ENCODE data around the gene PEAR1.

PEAR1 gene

DNA sequence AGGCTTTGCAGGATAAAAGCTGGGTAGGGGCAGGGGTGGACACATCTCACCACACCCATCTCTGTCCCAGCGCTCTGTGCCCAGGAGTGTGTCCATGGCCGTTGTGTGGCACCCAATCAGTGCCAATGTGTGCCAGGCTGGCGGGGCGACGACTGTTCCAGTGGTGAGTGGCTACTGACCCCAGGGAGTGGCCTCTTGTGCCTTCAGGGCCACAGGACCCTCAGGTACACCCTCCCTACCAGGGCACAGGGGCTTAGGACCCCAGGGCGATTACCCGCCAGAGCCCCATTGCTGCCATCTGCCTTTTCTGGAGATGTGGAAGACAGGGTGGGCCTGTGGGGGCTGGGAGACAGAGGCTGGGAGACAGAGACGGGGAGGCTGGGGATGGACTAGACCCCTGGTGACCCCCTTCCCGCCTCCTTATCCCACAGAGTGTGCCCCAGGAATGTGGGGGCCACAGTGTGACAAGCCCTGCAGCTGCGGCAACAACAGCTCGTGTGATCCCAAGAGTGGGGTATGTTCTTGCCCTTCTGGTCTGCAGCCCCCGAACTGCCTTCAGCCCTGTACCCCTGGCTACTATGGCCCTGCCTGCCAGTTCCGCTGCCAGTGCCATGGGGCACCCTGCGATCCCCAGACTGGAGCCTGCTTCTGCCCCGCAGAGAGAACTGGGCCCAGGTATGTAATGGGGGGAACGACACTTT lies 12.8 kb downstream of the PEAR1 start:
- Histone ChIP-seq H3K27me3 (ENCODE audit: insufficient read depth, poor library complexity, severe bottlenecking) (peaks cover 2% of the 10 kb centered on the region), H3K27ac (replicated peaks) (no peak overlapping the region), H3K4me3 (replicated peaks; ENCODE audit: insufficient read depth, low read length) (no peak overlapping the region)
- no peak for DNase-seq (ENCODE audit: low read depth in 1 of 2, low spot score in 1 of 2)
- TF ChIP-seq, protein P1, sequence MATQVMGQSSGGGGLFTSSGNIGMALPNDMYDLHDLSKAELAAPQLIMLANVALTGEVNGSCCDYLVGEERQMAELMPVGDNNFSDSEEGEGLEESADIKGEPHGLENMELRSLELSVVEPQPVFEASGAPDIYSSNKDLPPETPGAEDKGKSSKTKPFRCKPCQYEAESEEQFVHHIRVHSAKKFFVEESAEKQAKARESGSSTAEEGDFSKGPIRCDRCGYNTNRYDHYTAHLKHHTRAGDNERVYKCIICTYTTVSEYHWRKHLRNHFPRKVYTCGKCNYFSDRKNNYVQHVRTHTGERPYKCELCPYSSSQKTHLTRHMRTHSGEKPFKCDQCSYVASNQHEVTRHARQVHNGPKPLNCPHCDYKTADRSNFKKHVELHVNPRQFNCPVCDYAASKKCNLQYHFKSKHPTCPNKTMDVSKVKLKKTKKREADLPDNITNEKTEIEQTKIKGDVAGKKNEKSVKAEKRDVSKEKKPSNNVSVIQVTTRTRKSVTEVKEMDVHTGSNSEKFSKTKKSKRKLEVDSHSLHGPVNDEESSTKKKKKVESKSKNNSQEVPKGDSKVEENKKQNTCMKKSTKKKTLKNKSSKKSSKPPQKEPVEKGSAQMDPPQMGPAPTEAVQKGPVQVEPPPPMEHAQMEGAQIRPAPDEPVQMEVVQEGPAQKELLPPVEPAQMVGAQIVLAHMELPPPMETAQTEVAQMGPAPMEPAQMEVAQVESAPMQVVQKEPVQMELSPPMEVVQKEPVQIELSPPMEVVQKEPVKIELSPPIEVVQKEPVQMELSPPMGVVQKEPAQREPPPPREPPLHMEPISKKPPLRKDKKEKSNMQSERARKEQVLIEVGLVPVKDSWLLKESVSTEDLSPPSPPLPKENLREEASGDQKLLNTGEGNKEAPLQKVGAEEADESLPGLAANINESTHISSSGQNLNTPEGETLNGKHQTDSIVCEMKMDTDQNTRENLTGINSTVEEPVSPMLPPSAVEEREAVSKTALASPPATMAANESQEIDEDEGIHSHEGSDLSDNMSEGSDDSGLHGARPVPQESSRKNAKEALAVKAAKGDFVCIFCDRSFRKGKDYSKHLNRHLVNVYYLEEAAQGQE (IDR thresholded peaks at IDR 0.05; ENCODE audit: insufficient replicate concordance, low read depth), result no peak
- TF ChIP-seq GABPA (IDR thresholded peaks at IDR 0.05; ENCODE audit: low read depth) (no peak), POLR2AphosphoS5 (IDR thresholded peaks at IDR 0.05; ENCODE audit: low read depth) (no peak), SPI1 (IDR thresholded peaks at IDR 0.05; ENCODE audit: borderline replicate concordance, low read depth) (no peak)
- TF ChIP-seq, protein P2, sequence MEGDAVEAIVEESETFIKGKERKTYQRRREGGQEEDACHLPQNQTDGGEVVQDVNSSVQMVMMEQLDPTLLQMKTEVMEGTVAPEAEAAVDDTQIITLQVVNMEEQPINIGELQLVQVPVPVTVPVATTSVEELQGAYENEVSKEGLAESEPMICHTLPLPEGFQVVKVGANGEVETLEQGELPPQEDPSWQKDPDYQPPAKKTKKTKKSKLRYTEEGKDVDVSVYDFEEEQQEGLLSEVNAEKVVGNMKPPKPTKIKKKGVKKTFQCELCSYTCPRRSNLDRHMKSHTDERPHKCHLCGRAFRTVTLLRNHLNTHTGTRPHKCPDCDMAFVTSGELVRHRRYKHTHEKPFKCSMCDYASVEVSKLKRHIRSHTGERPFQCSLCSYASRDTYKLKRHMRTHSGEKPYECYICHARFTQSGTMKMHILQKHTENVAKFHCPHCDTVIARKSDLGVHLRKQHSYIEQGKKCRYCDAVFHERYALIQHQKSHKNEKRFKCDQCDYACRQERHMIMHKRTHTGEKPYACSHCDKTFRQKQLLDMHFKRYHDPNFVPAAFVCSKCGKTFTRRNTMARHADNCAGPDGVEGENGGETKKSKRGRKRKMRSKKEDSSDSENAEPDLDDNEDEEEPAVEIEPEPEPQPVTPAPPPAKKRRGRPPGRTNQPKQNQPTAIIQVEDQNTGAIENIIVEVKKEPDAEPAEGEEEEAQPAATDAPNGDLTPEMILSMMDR (IDR thresholded peaks at IDR 0.05; ENCODE audit: insufficient read depth, low read length), result no peak

DNA sequence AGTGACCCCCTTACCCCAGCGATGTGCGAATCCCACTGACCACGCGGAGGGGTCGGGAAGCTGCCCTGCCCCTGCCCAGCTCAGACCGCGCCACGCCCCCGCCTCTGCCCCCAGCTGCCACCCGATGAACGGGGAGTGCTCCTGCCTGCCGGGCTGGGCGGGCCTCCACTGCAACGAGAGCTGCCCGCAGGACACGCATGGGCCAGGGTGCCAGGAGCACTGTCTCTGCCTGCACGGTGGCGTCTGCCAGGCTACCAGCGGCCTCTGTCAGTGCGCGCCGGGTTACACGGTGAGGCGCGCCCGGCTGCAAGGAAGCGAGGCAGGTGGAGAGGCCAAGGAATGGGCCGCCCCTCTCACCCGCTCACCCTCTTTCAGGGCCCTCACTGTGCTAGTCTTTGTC lies 15.0 kb downstream of the PEAR1 start:
- DNase-seq (ENCODE audit: low read depth in 1 of 2, low spot score in 1 of 2), result no peak
- no peak overlapping the region for H3K27ac ChIP-seq (replicated peaks)
- TF ChIP-seq, protein P1 (IDR thresholded peaks at IDR 0.05; ENCODE audit: insufficient replicate concordance, low read depth), result no peak
- TF ChIP-seq, protein P2 (IDR thresholded peaks at IDR 0.05; ENCODE audit: insufficient read depth, low read length), result no peak
- TF ChIP-seq SPI1 (IDR thresholded peaks at IDR 0.05; ENCODE audit: borderline replicate concordance, low read depth) (no peak), GABPA (IDR thresholded peaks at IDR 0.05; ENCODE audit: low read depth) (no peak), POLR2AphosphoS5 (IDR thresholded peaks at IDR 0.05; ENCODE audit: low read depth) (no peak)

DNA sequence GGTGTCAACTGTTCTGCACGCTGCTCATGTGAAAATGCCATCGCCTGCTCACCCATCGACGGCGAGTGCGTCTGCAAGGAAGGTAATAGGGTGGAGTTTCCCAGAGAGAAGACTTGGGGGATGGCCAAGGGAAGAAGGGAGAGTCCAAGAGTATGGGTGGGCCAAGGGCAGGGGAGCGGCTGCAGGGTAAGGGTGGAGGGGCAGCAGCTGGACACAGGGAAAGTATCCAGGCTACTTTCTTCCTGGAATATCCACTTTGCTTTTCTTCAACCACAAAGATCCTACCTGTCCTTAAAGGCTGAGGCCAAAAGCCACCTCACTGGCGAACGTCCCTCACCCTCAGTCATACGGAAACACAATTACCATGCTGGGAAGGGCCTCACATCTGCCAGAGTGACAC lies 15.4 kb downstream of the PEAR1 start:
- no peak overlapping the region for H3K27ac ChIP-seq (replicated peaks)
- H3K4me3 ChIP-seq (replicated peaks; ENCODE audit: insufficient read depth, low read length), result no peak overlapping the region
- H3K27me3 ChIP-seq (ENCODE audit: insufficient read depth, poor library complexity, severe bottlenecking), result no peaks in the 10 kb centered on the region
- TF ChIP-seq POLR2AphosphoS5 (IDR thresholded peaks at IDR 0.05; ENCODE audit: low read depth) (no peak), GABPA (IDR thresholded peaks at IDR 0.05; ENCODE audit: low read depth) (no peak), SPI1 (IDR thresholded peaks at IDR 0.05; ENCODE audit: borderline replicate concordance, low read depth) (no peak)
- TF ChIP-seq, protein P1 (IDR thresholded peaks at IDR 0.05; ENCODE audit: insufficient replicate concordance, low read depth), result no peak
- TF ChIP-seq, protein P2 (IDR thresholded peaks at IDR 0.05; ENCODE audit: insufficient read depth, low read length), result no peak
- no peak for DNase-seq (ENCODE audit: low read depth in 1 of 2, low spot score in 1 of 2)

More for the DNA sequence above, 15.0 kb downstream of the PEAR1 start:
- H3K27me3 ChIP-seq (ENCODE audit: insufficient read depth, poor library complexity, severe bottlenecking), result no peaks in the 10 kb centered on the region
- no peak overlapping the region for H3K4me3 ChIP-seq (replicated peaks; ENCODE audit: insufficient read depth, low read length)
